Adrenal gland (tissue), 5 donors: ENCODE results near the gene ANKS1B.

Source experiments
- POLR2A ChIP-seq, 2 donors: fragments of 450-650 bp; IDR thresholded peaks; one replicate each; pipeline ENCODE4 v1.6.1; 2017; ENCODE audit warnings: antibody characterized with exemption in 2 of 2, mild to moderate bottlenecking in 2 of 2, moderate library complexity in 1 of 2
- TF ChIP-seq, protein P1 (sequence below), 6 experiments: fragments of 450-650 bp in 4 of 6; fragments of 200-600 bp in 2 of 6; sonication (generic) in 1 of 6; IDR thresholded peaks; 1 replicate in 5 of 6; 2 replicates in 1 of 6; pipeline versions ENCODE4 v1.5.1 to v1.8.0; 2016 to 2021; ENCODE audit warnings: antibody characterized with exemption in 6 of 6, mild to moderate bottlenecking in 2 of 6, moderate library complexity in 1 of 6
- donor health status: DM: no; HTN: no; CAD: no.

DNA sequence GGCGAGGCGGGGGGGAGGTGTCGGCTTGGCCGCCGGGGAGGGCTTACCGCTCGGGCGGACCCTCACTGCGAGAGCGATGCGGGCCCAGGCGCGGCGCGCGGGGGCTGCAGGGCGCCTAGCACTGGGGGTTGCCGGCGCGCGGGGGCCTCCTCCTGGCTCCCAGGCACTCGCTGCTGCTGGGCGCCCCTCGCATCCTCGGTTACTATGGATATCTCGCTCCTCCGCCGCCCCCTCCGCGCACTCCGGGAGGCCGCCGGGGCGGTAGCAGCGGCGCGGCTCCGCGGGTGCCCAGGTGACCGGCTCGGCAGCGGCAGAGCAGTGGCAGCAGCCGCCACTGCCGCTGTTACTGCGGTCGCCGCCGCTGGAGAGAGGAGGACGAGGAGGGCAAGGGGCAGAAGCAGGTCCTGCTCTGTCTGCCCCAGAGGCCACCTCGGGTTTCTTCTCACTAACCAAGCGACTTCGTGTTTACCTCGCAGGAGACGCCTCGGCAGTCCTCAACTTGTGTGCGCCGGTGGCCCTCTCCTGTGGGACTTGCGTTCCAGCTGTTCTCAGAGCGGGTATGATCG lies 1089.6 kb downstream of the ANKS1B start:
- TF ChIP-seq, protein P1, sequence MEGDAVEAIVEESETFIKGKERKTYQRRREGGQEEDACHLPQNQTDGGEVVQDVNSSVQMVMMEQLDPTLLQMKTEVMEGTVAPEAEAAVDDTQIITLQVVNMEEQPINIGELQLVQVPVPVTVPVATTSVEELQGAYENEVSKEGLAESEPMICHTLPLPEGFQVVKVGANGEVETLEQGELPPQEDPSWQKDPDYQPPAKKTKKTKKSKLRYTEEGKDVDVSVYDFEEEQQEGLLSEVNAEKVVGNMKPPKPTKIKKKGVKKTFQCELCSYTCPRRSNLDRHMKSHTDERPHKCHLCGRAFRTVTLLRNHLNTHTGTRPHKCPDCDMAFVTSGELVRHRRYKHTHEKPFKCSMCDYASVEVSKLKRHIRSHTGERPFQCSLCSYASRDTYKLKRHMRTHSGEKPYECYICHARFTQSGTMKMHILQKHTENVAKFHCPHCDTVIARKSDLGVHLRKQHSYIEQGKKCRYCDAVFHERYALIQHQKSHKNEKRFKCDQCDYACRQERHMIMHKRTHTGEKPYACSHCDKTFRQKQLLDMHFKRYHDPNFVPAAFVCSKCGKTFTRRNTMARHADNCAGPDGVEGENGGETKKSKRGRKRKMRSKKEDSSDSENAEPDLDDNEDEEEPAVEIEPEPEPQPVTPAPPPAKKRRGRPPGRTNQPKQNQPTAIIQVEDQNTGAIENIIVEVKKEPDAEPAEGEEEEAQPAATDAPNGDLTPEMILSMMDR (IDR thresholded peaks at IDR 0.05): no peak
- no peak for TF ChIP-seq POLR2A (IDR thresholded peaks at IDR 0.05)
